K562 (cell line): ENCODE data around the gene PPP1R13L. TPM values are rescaled to one million over a fixed set of nuclear protein-coding genes. Genes with fewer than 3 reads are reported as not detected.

ENCODE experiments used
- ATF2 ChIP-seq: sonication (generic); formaldehyde crosslinking; IDR thresholded peaks from 2 replicates; pipeline ENCODE4 v1.8.1; 2022; ENCODE audit warnings: missing genetic modification reagents
- ATF3 ChIP-seq, 2 experiments: fragments of 450-650 bp in 1 of 2; sonication (generic) in 1 of 2; formaldehyde crosslinking in 1 of 2; IDR thresholded peaks in 1 of 2; conservative IDR thresholded peaks in 1 of 2; 2 replicates each; pipeline versions ENCODE4 v1.6.1 to v1.8.1; 2016 to 2023; ENCODE audit warnings: mild to moderate bottlenecking in 2 of 2, moderate library complexity in 2 of 2, inconsistent platforms in 1 of 2, missing genetic modification reagents in 1 of 2
- CHD1 ChIP-seq: fragments of 200-600 bp; sonication (generic); IDR thresholded peaks from one replicate; pipeline ENCODE4 v1.6.1; 2012; ENCODE audit warnings: mild to moderate bottlenecking, moderate library complexity, low read length, inconsistent platforms
- CREB1 ChIP-seq, 2 experiments: sonication (generic) in 1 of 2; formaldehyde crosslinking in 1 of 2; IDR thresholded peaks; 2 replicates each; pipeline versions ENCODE4 v1.6.1 to v1.8.0; 2012 to 2022; ENCODE audit warnings: inconsistent platforms in 1 of 2, mild to moderate bottlenecking in 1 of 2, missing genetic modification reagents in 1 of 2, moderate library complexity in 1 of 2
- ETS2 ChIP-seq: IDR thresholded peaks from 2 replicates; pipeline ENCODE4 v1.6.1; 2016; ENCODE audit warnings: borderline replicate concordance, missing genetic modification characterization, mild to moderate bottlenecking, moderate library complexity, missing compliant biosample characterization; ENCODE audit not compliant: poor library complexity, severe bottlenecking
- FOXJ3 ChIP-seq: sonication (generic); formaldehyde crosslinking; IDR thresholded peaks from 2 replicates; pipeline ENCODE4 v1.4.0; 2020; ENCODE audit warnings: mild to moderate bottlenecking, missing genetic modification reagents
- GTF2E2 ChIP-seq: fragments of 200-800 bp; sonication (Bioruptor generic); IDR thresholded peaks from 2 replicates; pipeline ENCODE4 v1.6.1; 2016; ENCODE audit warnings: missing genetic modification characterization, missing compliant biosample characterization
- HOMEZ ChIP-seq: fragments of 250-450 bp; sonication (Bioruptor Pico); IDR thresholded peaks from 2 replicates; pipeline ENCODE4 v1.4.0; 2020; ENCODE audit warnings: mild to moderate bottlenecking, moderate library complexity
- JUNB ChIP-seq: fragments of 450-650 bp; formaldehyde crosslinking; conservative IDR thresholded peaks from 2 replicates; pipeline ENCODE4 v1.4.0; 2020; ENCODE audit warnings: mild to moderate bottlenecking
- MED1 ChIP-seq: sonication (generic); formaldehyde crosslinking; IDR thresholded peaks from 2 replicates; pipeline ENCODE4 v1.8.1; 2023; ENCODE audit warnings: missing genetic modification reagents, borderline replicate concordance
- PHF21A ChIP-seq: fragments of 450-650 bp; IDR thresholded peaks from 2 replicates; pipeline ENCODE4 v1.6.1; 2017; ENCODE audit warnings: low read depth, borderline replicate concordance
- RBBP5 ChIP-seq: fragments of 200-600 bp; sonication (generic); IDR thresholded peaks from 2 replicates; pipeline ENCODE4 v1.6.1; 2012; ENCODE audit warnings: borderline replicate concordance, mild to moderate bottlenecking, low read length, control low read depth, inconsistent platforms; ENCODE audit not compliant: insufficient read depth, poor library complexity, severe bottlenecking
- RBM14 ChIP-seq: fragments of 200-400 bp; formaldehyde crosslinking; IDR thresholded peaks from 2 replicates; pipeline ENCODE4 v1.6.1; 2018; ENCODE audit warnings: low read depth, mild to moderate bottlenecking, low read length, moderate library complexity, borderline replicate concordance; ENCODE audit not compliant: insufficient read depth
- RBM15 ChIP-seq: fragments of 200-400 bp; formaldehyde crosslinking; IDR thresholded peaks from 2 replicates; pipeline ENCODE4 v1.6.1; 2018; ENCODE audit warnings: mild to moderate bottlenecking, low read length, moderate library complexity; ENCODE audit not compliant: insufficient read depth
- SRSF9 ChIP-seq: fragments of 200-400 bp; formaldehyde crosslinking; IDR thresholded peaks from 2 replicates; pipeline ENCODE4 v1.6.1; 2017; ENCODE audit warnings: low read depth, low read length, borderline replicate concordance
- ZFPM2 ChIP-seq: fragments of 250-450 bp; sonication (Bioruptor Pico); IDR thresholded peaks from 2 replicates; pipeline ENCODE4 v1.5.1; 2022; ENCODE audit warnings: mild to moderate bottlenecking
- polyA plus RNA-seq, 8 experiments: library from polyadenylated mRNA; depleted of rRNA in 4 of 8; stranded (reverse) in 5 of 8; unstranded in 3 of 8; fragments of >200 nt; fragmentation: Nextera tagmentation in 2 of 8; fragmentation: Illumina TruSeq in 1 of 8; extraction: Ambion mirVana in 2 of 8; extraction: Trizol in 1 of 8; gene quantifications; 2 replicates each; pipeline versions ENCODE4 v1.2.1 to v1.2.3, GENCODE V29; 2011 to 2014; ENCODE audit warnings: inconsistent platforms in 1 of 8, missing spikeins in 1 of 8
- total RNA-seq, 7 experiments: library from RNA; depleted of rRNA in 6 of 7; stranded (reverse); fragments of >200 nt in 6 of 7; fragmentation: Illumina TruSeq in 2 of 7; extraction: Trizol in 2 of 7; gene quantifications; 2 replicates each; pipeline versions ENCODE4 v1.2.1 to v1.2.3, GENCODE V29; 2011 to 2021; ENCODE audit warnings: low replicate concordance in 1 of 7
- TF ChIP-seq, protein P1 (sequence below): fragments of 250-450 bp; sonication (Bioruptor Pico); IDR thresholded peaks from 2 replicates; pipeline ENCODE4 v1.8.0; 2021; ENCODE audit warnings: moderate library complexity, mild to moderate bottlenecking, inconsistent platforms
- TF ChIP-seq, protein P2 (sequence below): fragments of 250-450 bp; sonication (Bioruptor Pico); IDR thresholded peaks from 2 replicates; pipeline ENCODE4 v1.8.0; 2022; ENCODE audit warnings: inconsistent platforms, mild to moderate bottlenecking, moderate library complexity, borderline replicate concordance

PPP1R13L gene
- total and polyA plus RNA-seq, 9 of the 15 experiments (the other 6 are each of a cell fraction or from before 2014, with no cell fraction given), result 0.32 to 6.7 (median 2.0) TPM

GRCh38 chr19:45405435-45406225 lies 761 bp upstream of the PPP1R13L start (continued):
- TF ChIP-seq HOMEZ (CRISPR knock-in tag) (no peak), CREB1 (IDR thresholded peaks at IDR 0.05) (0 out of 2 replicates have a peak, but pooled peaks have one; percentile 17), CREB1 (CRISPR knock-in tag; IDR thresholded peaks at IDR 0.05) (no peak), RBM15 (no peak), ZFPM2 (0 out of 2 replicates have a peak, but pooled peaks have one; percentile 53), PHF21A (no peak), ATF2 (CRISPR knock-in tag) (no peak), ATF3 (IDR thresholded peaks at IDR 0.05) (peak; percentile 88), ATF3 (CRISPR knock-in tag; conservative IDR thresholded peaks at IDR 0.05) (peak; percentile 71; the same call in 1 of the 2 replicates), CHD1 (no peak), RBM14 (no peak), JUNB (CRISPR knock-in tag) (no peak), MED1 (CRISPR knock-in tag) (no peak), ETS2 (tag) (no peak), FOXJ3 (CRISPR knock-in tag) (no peak), RBBP5 (no peak), GTF2E2 (tag) (no peak), SRSF9 (no peak)
- TF ChIP-seq, protein P1, sequence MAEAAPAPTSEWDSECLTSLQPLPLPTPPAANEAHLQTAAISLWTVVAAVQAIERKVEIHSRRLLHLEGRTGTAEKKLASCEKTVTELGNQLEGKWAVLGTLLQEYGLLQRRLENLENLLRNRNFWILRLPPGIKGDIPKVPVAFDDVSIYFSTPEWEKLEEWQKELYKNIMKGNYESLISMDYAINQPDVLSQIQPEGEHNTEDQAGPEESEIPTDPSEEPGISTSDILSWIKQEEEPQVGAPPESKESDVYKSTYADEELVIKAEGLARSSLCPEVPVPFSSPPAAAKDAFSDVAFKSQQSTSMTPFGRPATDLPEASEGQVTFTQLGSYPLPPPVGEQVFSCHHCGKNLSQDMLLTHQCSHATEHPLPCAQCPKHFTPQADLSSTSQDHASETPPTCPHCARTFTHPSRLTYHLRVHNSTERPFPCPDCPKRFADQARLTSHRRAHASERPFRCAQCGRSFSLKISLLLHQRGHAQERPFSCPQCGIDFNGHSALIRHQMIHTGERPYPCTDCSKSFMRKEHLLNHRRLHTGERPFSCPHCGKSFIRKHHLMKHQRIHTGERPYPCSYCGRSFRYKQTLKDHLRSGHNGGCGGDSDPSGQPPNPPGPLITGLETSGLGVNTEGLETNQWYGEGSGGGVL, result no peak
- TF ChIP-seq, protein P2, sequence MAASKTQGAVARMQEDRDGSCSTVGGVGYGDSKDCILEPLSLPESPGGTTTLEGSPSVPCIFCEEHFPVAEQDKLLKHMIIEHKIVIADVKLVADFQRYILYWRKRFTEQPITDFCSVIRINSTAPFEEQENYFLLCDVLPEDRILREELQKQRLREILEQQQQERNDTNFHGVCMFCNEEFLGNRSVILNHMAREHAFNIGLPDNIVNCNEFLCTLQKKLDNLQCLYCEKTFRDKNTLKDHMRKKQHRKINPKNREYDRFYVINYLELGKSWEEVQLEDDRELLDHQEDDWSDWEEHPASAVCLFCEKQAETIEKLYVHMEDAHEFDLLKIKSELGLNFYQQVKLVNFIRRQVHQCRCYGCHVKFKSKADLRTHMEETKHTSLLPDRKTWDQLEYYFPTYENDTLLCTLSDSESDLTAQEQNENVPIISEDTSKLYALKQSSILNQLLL (CRISPR knock-in tag), result no peak
